WTC11 (cell line): Measurements from ENCODE around the gene AFF3. TPM values are rescaled to one million over a fixed set of nuclear protein-coding genes. Genes with fewer than 3 reads are reported as not detected.

Experiments
- ATAC-seq: fragments of 200-7000 bp; cut with Tn5 transposase; 2 replicates; pipeline ENCODE4 v1.10.0; 2021; ENCODE audit warnings: mild to moderate bottlenecking, moderate library complexity
- CTCF ChIA-PET: fragments of 300-600 bp; sonication (Branson Sonifier 250); formaldehyde crosslinking; loops from one replicate; lab custom pipeline; 2021; ENCODE audit warnings: antibody characterized with exemption; lab: Charles Lee
- POLR2A ChIA-PET: fragments of 350-600 bp; sonication (Branson Sonifier 250); formaldehyde crosslinking; loops from one replicate; lab custom pipeline; 2021; ENCODE audit warnings: antibody characterized with exemption; lab: Charles Lee
- DNase-seq: peaks from one replicate; pipeline ENCODE4 v3.0.0; 2021; ENCODE audit warnings: low spot score
- H3K27ac Mint-ChIP-seq: 2 replicates; pipeline ENCODE4 v1.8.0; 2021; ENCODE audit warnings: mixed read lengths
- H3K27me3 Mint-ChIP-seq: 2 replicates; pipeline ENCODE4 v1.8.0; 2021; ENCODE audit warnings: low read depth, mild to moderate bottlenecking, moderate library complexity, mixed read lengths
- H3K36me3 Mint-ChIP-seq: 2 replicates; pipeline ENCODE4 v1.8.0; 2021; ENCODE audit warnings: mixed read lengths
- H3K4me1 Mint-ChIP-seq: 2 replicates; pipeline ENCODE4 v1.8.0; 2022; ENCODE audit warnings: mixed read lengths
- H3K4me3 Mint-ChIP-seq: 2 replicates; pipeline ENCODE4 v1.8.0; 2021; ENCODE audit warnings: mild to moderate bottlenecking, moderate library complexity, mixed read lengths
- H3K9me3 Mint-ChIP-seq: 2 replicates; pipeline ENCODE4 v1.8.0; 2021; ENCODE audit warnings: mixed read lengths
- ARID4B ChIP-seq: sonication (generic); formaldehyde crosslinking; IDR thresholded peaks from 2 replicates; pipeline ENCODE4 v1.8.0; 2023; ENCODE audit warnings: missing genetic modification reagents, mild to moderate bottlenecking, borderline replicate concordance
- ATF1 ChIP-seq: sonication (generic); formaldehyde crosslinking; IDR thresholded peaks from 2 replicates; pipeline ENCODE4 v1.8.1; 2023; ENCODE audit warnings: mild to moderate bottlenecking, moderate library complexity, missing genetic modification reagents
- CTCF ChIP-seq: fragments of 200-600 bp; IDR thresholded peaks from 2 replicates; pipeline ENCODE4 v1.8.0; 2022; ENCODE audit warnings: antibody characterized with exemption
- EMX1 ChIP-seq: fragments of 250-450 bp; sonication (Bioruptor Pico); IDR thresholded peaks from 2 replicates; pipeline ENCODE4 v1.8.0; 2021; ENCODE audit warnings: mild to moderate bottlenecking
- ETV6 ChIP-seq: sonication (generic); formaldehyde crosslinking; IDR thresholded peaks from 2 replicates; pipeline ENCODE4 v1.8.1; 2022; ENCODE audit warnings: mild to moderate bottlenecking, missing genetic modification reagents
- JAZF1 ChIP-seq: fragments of 250-450 bp; sonication (Bioruptor Pico); IDR thresholded peaks from 2 replicates; pipeline ENCODE4 v1.9.0; 2021; ENCODE audit warnings: moderate library complexity, mild to moderate bottlenecking, inconsistent platforms
- JUN ChIP-seq: sonication (generic); formaldehyde crosslinking; IDR thresholded peaks from 2 replicates; pipeline ENCODE4 v1.8.0; 2023; ENCODE audit warnings: mild to moderate bottlenecking, missing genetic modification reagents
- KAT7 ChIP-seq: sonication (generic); formaldehyde crosslinking; IDR thresholded peaks from 2 replicates; pipeline ENCODE4 v1.8.1; 2023; ENCODE audit warnings: missing genetic modification reagents, mild to moderate bottlenecking, borderline replicate concordance
- MAX ChIP-seq: sonication (generic); formaldehyde crosslinking; IDR thresholded peaks from 2 replicates; pipeline ENCODE4 v1.8.0; 2022; ENCODE audit warnings: mild to moderate bottlenecking, missing genetic modification reagents
- OVOL2 ChIP-seq: fragments of 250-450 bp; sonication (Bioruptor Pico); IDR thresholded peaks from 2 replicates; pipeline ENCODE4 v1.9.0; 2021; ENCODE audit warnings: mild to moderate bottlenecking, borderline replicate concordance
- PRDM15 ChIP-seq: sonication (generic); formaldehyde crosslinking; IDR thresholded peaks from 2 replicates; pipeline ENCODE4 v1.8.0; 2022; ENCODE audit warnings: missing genetic modification reagents
- RORB ChIP-seq: fragments of 250-450 bp; sonication (Bioruptor Pico); IDR thresholded peaks from 2 replicates; pipeline ENCODE4 v1.9.0; 2021; ENCODE audit warnings: mild to moderate bottlenecking
- SMAD3 ChIP-seq: sonication (generic); formaldehyde crosslinking; IDR thresholded peaks from 2 replicates; pipeline ENCODE4 v1.8.0; 2022; ENCODE audit warnings: missing genetic modification reagents, mild to moderate bottlenecking, borderline replicate concordance
- SOX15 ChIP-seq: fragments of 250-450 bp; sonication (Bioruptor Pico); IDR thresholded peaks from 2 replicates; pipeline ENCODE4 v1.9.0; 2021; ENCODE audit warnings: mild to moderate bottlenecking
- ZNF219 ChIP-seq: sonication (generic); formaldehyde crosslinking; IDR thresholded peaks from 2 replicates; pipeline ENCODE4 v1.8.0; 2023; ENCODE audit warnings: missing genetic modification reagents, mild to moderate bottlenecking, borderline replicate concordance
- ZNF423 ChIP-seq: fragments of 250-450 bp; sonication (Bioruptor Pico); IDR thresholded peaks from 2 replicates; pipeline ENCODE4 v2.1.2; 2022; ENCODE audit warnings: mild to moderate bottlenecking, moderate library complexity
- total RNA-seq: library from RNA; stranded (reverse); gene quantifications from 3 replicates; pipeline ENCODE4 v1.2.3, GENCODE V29; 2021
- TF ChIP-seq, protein P1 (sequence below): sonication (generic); formaldehyde crosslinking; IDR thresholded peaks from 2 replicates; pipeline ENCODE4 v1.8.0; 2022; ENCODE audit warnings: mild to moderate bottlenecking, missing genetic modification reagents
- TF ChIP-seq, protein P2 (sequence below): sonication (generic); formaldehyde crosslinking; IDR thresholded peaks from 2 replicates; pipeline ENCODE4 v1.8.1; 2023; ENCODE audit warnings: mild to moderate bottlenecking, missing genetic modification reagents, moderate library complexity
- TF ChIP-seq, protein P3 (sequence below): sonication (generic); formaldehyde crosslinking; conservative IDR thresholded peaks from 2 replicates; pipeline ENCODE4 v1.8.1; 2023; ENCODE audit warnings: mild to moderate bottlenecking, low read depth, missing genetic modification reagents, moderate library complexity

Gene AFF3
- total RNA-seq, 1 experiment from 2014 or later, result 1.2 TPM

GRCh38 chr2:99682275-99683060 lies 459.9 kb downstream of the AFF3 start:
- TF ChIP-seq ZNF219 (no peak), SMAD3 (no peak), PRDM15 (CRISPR knock-in tag) (no peak), SOX15 (CRISPR knock-in tag) (no peak), JUN (CRISPR knock-in tag) (no peak), EMX1 (CRISPR knock-in tag) (no peak), ATF1 (CRISPR knock-in tag) (no peak), KAT7 (CRISPR knock-in tag) (no peak), ETV6 (CRISPR knock-in tag) (no peak)
- TF ChIP-seq, protein P1, sequence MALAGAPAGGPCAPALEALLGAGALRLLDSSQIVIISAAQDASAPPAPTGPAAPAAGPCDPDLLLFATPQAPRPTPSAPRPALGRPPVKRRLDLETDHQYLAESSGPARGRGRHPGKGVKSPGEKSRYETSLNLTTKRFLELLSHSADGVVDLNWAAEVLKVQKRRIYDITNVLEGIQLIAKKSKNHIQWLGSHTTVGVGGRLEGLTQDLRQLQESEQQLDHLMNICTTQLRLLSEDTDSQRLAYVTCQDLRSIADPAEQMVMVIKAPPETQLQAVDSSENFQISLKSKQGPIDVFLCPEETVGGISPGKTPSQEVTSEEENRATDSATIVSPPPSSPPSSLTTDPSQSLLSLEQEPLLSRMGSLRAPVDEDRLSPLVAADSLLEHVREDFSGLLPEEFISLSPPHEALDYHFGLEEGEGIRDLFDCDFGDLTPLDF, result no peak
- TF ChIP-seq, protein P2, sequence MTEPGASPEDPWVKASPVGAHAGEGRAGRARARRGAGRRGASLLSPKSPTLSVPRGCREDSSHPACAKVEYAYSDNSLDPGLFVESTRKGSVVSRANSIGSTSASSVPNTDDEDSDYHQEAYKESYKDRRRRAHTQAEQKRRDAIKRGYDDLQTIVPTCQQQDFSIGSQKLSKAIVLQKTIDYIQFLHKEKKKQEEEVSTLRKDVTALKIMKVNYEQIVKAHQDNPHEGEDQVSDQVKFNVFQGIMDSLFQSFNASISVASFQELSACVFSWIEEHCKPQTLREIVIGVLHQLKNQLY (CRISPR knock-in tag), result no peak
- H3K27me3 Mint-ChIP-seq, result no peaks in the 10 kb centered on the region; the same call in 1 of the 2 replicates
- H3K9me3 Mint-ChIP-seq, result peaks cover 3% of the 10 kb centered on the region; the same call in 1 of the 2 replicates
- no peaks in the 10 kb centered on the region for H3K36me3 Mint-ChIP-seq
- H3K4me1 Mint-ChIP-seq, result no peaks in the 10 kb centered on the region
- H3K27ac Mint-ChIP-seq, result no peak overlapping the region
- ChIA-PET POLR2A (no interaction called here), CTCF (no interaction called here)
- ATAC-seq (no peak), DNase-seq (no peak)
- H3K4me3 Mint-ChIP-seq, result no peak overlapping the region

DNA sequence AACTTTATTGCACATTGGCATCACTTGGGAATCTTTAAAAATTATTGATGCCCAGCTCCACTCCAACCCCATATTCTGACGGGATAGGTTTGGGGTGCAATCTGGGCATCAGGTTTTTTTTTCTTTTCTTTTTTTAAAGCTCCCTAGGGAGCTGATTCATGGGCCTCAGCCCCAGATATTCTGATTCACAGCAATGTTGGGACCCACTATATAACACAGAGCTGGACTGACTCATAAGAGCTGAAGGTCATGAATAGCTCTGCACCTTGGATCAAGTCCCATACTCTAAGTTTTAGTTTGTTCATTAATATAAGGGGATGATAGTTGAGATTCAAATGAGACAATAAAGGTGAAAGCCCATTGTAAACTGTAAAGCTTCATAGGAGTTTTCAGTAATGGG lies 461.4 kb downstream of the AFF3 start:
- Mint-ChIP-seq H3K27ac (no peak overlapping the region), H3K4me1 (peaks cover 3% of the 10 kb centered on the region), H3K4me3 (no peak overlapping the region), H3K36me3 (no peaks in the 10 kb centered on the region), H3K27me3 (no peaks in the 10 kb centered on the region; the same call in 1 of the 2 replicates), H3K9me3 (peaks cover 3% of the 10 kb centered on the region; the same call in 1 of the 2 replicates)
- DNase-seq (no peak), ATAC-seq (no peak)
- TF ChIP-seq RORB (CRISPR knock-in tag), result no peak
- TF ChIP-seq ZNF219, result no peak
- no peak for TF ChIP-seq CTCF
- no peak for TF ChIP-seq MAX
- no peak for TF ChIP-seq ZNF423 (CRISPR knock-in tag)
- no peak for TF ChIP-seq OVOL2
- TF ChIP-seq, protein P3, sequence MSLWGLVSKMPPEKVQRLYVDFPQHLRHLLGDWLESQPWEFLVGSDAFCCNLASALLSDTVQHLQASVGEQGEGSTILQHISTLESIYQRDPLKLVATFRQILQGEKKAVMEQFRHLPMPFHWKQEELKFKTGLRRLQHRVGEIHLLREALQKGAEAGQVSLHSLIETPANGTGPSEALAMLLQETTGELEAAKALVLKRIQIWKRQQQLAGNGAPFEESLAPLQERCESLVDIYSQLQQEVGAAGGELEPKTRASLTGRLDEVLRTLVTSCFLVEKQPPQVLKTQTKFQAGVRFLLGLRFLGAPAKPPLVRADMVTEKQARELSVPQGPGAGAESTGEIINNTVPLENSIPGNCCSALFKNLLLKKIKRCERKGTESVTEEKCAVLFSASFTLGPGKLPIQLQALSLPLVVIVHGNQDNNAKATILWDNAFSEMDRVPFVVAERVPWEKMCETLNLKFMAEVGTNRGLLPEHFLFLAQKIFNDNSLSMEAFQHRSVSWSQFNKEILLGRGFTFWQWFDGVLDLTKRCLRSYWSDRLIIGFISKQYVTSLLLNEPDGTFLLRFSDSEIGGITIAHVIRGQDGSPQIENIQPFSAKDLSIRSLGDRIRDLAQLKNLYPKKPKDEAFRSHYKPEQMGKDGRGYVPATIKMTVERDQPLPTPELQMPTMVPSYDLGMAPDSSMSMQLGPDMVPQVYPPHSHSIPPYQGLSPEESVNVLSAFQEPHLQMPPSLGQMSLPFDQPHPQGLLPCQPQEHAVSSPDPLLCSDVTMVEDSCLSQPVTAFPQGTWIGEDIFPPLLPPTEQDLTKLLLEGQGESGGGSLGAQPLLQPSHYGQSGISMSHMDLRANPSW (CRISPR knock-in tag), result no peak
- no peak for TF ChIP-seq JUN (CRISPR knock-in tag)
- TF ChIP-seq JAZF1 (CRISPR knock-in tag), result no peak
- TF ChIP-seq ARID4B (CRISPR knock-in tag), result no peak
- ChIA-PET CTCF (interaction anchor here (1.4 kb wide), 1 partner anchor 581 kb away, joined by 6 read pairs; no protein-coding TSS in a partner anchor), POLR2A (no interaction called here)
